ENCODE results near the gene RASL11B.

DNA sequence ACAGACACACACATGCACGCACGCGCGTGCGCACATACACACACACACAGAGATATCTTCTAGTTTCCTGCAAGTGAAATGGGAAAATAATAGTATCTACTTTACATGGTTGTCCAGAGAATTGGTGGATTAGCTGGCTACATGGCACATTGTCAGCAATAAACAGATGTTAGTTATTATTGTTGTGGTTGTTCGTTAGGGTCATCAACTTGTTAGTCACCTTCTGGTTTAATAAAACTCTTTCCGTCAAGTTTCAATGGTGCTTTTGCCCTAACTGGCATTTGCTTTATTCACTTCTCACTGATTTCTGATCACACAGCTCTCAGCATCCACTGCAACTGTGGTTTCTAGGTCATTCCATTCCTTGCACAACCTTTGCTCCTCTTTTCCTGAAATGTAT, 25.4 kb upstream of the RASL11B start:
- TF ChIP-seq, protein P1, sequence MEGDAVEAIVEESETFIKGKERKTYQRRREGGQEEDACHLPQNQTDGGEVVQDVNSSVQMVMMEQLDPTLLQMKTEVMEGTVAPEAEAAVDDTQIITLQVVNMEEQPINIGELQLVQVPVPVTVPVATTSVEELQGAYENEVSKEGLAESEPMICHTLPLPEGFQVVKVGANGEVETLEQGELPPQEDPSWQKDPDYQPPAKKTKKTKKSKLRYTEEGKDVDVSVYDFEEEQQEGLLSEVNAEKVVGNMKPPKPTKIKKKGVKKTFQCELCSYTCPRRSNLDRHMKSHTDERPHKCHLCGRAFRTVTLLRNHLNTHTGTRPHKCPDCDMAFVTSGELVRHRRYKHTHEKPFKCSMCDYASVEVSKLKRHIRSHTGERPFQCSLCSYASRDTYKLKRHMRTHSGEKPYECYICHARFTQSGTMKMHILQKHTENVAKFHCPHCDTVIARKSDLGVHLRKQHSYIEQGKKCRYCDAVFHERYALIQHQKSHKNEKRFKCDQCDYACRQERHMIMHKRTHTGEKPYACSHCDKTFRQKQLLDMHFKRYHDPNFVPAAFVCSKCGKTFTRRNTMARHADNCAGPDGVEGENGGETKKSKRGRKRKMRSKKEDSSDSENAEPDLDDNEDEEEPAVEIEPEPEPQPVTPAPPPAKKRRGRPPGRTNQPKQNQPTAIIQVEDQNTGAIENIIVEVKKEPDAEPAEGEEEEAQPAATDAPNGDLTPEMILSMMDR (IDR thresholded peaks at IDR 0.05; ENCODE audit: insufficient read depth, low read depth, low read length), result no peak
- TF ChIP-seq EZH2 (IDR thresholded peaks at IDR 0.05; ENCODE audit: insufficient read depth, low read length), result no peak

Measured in astrocyte (in vitro differentiated cells and primary cell).